Activated naive CD4-positive, alpha-beta T cell treated with Interleukin-2 at 50 U/mL for 16 hours (primary cell): ENCODE data around the gene MYLK2.

Source experiments
- DNase-seq: peaks from one replicate; pipeline ENCODE4 v3.0.0-alpha.2; 2020

The MYLK2 gene

GRCh38 chr20:31858760-31859083 lies 39.6 kb downstream of the MYLK2 start:
- DNase-seq: no peak

GRCh38 chr20:31859266-31859997 lies 40.3 kb downstream of the MYLK2 start:
- no peak for DNase-seq

DNA sequence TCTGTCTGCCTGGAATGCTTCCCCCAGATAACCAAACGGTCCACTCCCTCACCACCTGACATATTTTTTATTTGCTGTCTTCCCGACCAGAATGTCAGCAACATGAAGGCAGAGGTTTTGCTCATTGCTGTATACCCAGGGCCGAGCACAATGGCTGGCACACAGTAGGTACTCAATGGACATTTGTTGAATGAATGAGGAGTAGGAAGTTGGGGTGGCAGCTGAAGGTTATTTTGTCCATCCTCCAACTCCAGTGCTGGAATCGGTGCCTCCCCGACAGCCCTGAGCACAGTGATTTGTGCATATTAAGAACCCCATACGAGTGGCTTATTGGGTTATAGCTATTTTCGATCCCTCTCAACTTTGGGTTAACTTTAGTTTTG lies 40.8 kb downstream of the MYLK2 start:
- DNase-seq: no peak

GRCh38 chr20:31860390-31861134 lies 41.4 kb downstream of the MYLK2 start:
- no peak for DNase-seq

DNA sequence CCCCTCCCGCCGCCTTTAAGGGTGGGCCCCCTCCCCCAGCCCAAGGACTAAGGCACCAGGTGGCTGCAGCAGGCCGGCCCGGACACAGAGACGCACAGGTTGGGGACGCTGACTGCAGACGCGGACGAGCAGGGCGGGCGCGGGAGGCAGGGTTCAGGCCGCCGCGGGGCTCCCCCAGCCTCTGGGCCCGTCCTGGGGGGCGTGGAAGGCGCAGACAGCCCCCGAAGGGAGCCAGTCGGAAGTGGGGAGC lies 41.9 kb downstream of the MYLK2 start:
- no peak for DNase-seq

- peak; percentile 68 for DNase-seq
Measured at GRCh38 chr20:31861385-31862156, 42.4 kb downstream of the MYLK2 start.

GRCh38 chr20:31862157-31862470 lies 43.0 kb downstream of the MYLK2 start:
- DNase-seq: no peak

DNA sequence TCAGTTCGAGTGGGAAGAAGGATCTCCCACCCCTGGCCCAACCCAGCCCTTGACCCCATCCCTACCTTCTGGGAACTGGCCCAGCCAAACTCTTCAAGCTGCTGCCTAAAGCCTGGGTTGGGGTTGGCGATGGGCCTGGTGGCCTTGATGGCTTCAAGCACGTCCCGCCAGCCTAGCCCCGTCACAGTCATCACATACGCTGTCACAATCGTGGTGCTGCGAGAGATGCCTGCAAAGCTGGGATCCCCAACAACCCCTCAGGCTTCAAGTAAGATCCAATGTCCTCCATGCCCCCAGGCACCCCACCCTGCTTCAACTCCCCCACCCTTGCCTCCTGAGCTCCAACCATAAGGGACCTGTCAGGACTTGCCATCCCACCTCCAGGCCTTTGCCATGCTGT lies 43.4 kb downstream of the MYLK2 start:
- DNase-seq: no peak

DNA sequence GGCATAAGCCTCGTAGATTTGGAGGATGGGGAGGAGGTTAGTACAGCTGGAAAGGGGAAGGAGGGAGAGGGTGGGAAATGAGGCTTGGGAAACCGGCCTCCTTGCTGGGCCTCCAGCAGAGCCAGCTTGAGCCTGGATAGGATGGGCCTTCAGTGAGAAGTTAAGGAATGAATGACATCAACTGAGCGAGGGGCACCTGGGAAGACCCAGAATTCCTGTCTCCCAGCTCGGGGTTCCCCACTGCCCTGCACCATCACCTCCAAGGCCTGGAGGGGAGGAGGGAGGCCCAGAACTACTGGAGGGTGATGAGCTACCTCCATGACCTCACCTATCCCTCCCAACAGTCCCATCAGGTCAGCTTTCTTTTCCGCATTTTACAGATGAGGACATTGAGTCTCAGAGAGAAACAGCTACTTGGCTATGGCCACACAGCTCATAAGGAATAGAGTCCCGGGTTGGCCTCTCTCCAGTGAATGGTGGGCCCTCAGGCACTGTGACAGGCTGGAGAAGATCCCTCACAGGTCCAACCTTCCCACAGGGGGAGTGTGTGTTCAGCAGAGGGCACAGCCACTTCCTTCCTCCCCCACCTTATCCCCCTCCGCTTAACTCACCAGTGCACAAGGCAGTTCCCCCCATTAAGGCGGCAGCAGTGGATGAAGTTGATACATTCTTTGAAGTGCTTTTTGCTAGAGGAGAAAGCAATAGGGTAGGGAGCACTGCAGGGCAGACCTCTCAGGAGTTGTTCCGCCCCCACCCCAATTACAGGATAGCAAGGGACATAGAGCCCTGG lies 44.3 kb downstream of the MYLK2 start:
- DNase-seq: no peak

- no peak for DNase-seq
Measured at GRCh38 chr20:31864521-31865400, 45.6 kb downstream of the MYLK2 start.

- no peak for DNase-seq
Measured at GRCh38 chr20:31866221-31866620, 47.1 kb downstream of the MYLK2 start.

- DNase-seq: no peak
Measured at GRCh38 chr20:31868853-31869672, 49.9 kb downstream of the MYLK2 start.

DNA sequence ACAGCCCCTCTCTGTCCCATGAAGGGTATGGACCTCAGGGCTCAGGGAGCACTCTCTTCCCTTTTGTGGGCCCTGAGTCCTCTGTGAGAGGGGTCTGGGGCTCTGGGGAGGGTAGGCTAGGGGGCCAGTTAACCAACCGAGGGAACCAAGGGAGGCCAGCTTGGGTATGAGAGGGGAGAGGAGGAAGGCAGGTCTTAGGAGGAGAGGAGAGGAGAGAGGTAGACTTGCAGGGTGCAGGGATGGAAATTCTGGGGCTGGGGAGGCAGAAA lies 50.5 kb downstream of the MYLK2 start:
- no peak for DNase-seq

GRCh38 chr20:31869942-31870725 lies 51.0 kb downstream of the MYLK2 start, which contains the start of the genes DUSP15 and TTLL9:
Gene DUSP15, minus strand, starts transcription at chr20:31870527. Its CDS starts 190 bp downstream, at chr20:31870337.
Gene TTLL9, plus strand, starts transcription at chr20:31870634. Its CDS starts 493 bp downstream, at chr20:31871127.
- no peak for DNase-seq

- no peak for DNase-seq
Measured at GRCh38 chr20:31870726-31871617, 51.8 kb downstream of the MYLK2 start.

DNA sequence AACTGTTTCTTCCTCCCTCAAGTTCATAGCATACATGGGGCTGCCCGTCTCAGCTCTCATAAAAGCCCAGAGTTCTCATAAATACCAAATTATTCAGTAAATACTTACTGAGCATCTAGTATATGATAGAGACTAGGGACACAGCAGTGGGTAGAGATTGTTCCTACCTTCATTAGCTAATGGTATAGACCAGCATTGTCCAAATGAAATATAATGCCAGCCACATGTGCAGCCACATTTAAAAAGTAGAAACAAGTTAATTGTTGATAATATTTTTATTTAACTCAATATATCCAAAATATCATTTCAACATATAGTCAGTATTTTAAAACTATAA lies 52.4 kb downstream of the MYLK2 start:
- DNase-seq: no peak

DNA sequence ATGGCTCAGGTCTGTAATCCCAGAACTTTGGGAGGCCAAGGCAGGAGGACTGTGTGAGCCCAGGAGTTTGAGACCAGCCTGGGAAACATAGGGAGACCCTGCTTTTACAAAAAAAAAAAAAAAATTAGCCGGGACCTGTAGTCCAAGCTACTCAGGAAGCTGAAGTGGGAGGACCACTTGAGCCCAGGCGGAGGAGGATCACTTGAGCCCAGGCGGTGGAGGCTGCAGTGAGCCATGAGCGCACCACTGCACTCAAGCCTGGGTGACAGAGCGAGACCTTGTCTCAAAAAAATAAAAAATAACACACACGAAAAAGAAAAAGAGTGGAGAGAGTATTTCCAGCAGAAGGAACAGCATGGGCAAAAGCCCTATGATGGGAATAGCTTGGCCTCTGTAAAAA lies 53.2 kb downstream of the MYLK2 start:
- DNase-seq: no peak

DNA sequence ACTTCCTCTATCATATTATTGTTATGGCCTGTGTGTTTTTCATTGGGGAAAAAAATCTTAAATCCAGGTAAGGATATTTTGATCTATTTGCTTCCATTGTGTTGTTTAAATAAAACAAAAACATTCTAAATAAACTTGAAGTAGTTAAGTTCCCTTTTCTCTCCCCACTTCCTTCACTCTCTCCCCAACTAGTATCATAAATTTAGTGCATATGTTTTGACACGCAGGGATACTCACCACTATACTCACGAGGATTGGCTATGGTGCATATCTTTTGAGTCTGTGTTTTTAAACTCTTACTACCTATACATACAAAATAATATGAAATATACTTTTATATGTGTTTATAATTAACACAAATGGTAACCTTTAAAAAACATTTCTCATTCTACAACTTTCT lies 56.5 kb downstream of the MYLK2 start:
- DNase-seq: no peak

DNA sequence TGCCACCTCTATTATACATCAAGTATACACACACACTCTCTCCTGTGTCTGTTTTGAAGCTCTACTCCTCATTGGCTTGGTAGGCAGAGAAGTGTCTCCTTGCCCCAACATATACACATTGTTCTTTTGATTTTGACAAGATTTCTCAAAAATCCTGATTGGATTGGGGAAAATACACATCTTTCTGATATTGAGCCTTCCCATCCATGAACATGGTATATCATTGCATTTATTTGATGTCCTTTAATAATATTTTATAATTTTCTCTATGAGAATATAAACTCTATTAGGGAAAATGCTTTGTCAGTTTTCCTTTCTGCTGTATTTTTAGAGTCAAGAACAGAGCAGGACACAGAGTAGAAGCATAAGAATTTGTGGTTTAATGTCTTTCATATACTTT lies 58.5 kb downstream of the MYLK2 start:
- no peak for DNase-seq
